ENCODE results near the gene IFIT3.

- TF ChIP-seq POLR2AphosphoS5 (IDR thresholded peaks at IDR 0.05; ENCODE audit: low read depth) (no peak), EZH2 (IDR thresholded peaks at IDR 0.05; ENCODE audit: low read depth, unreplicated experiment) (no peak)
- TF ChIP-seq, protein P1, sequence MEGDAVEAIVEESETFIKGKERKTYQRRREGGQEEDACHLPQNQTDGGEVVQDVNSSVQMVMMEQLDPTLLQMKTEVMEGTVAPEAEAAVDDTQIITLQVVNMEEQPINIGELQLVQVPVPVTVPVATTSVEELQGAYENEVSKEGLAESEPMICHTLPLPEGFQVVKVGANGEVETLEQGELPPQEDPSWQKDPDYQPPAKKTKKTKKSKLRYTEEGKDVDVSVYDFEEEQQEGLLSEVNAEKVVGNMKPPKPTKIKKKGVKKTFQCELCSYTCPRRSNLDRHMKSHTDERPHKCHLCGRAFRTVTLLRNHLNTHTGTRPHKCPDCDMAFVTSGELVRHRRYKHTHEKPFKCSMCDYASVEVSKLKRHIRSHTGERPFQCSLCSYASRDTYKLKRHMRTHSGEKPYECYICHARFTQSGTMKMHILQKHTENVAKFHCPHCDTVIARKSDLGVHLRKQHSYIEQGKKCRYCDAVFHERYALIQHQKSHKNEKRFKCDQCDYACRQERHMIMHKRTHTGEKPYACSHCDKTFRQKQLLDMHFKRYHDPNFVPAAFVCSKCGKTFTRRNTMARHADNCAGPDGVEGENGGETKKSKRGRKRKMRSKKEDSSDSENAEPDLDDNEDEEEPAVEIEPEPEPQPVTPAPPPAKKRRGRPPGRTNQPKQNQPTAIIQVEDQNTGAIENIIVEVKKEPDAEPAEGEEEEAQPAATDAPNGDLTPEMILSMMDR (conservative IDR thresholded peaks at IDR 0.05; ENCODE audit: low read depth in 2 of 2) = no peak
Measured at GRCh38 chr10:89283936-89284475, 43.8 kb upstream of the IFIT3 start.

Measured in GM23338 (cell line).